Measurements from ENCODE around the gene NKRF.

GRCh38 chrX:119589810-119590209 is 16.4 kb downstream of the NKRF start:
- no peak for TF ChIP-seq POLR2A (IDR thresholded peaks at IDR 0.05)
- TF ChIP-seq POLR2AphosphoS5 (IDR thresholded peaks at IDR 0.05) = no peak
- TF ChIP-seq, protein P1, sequence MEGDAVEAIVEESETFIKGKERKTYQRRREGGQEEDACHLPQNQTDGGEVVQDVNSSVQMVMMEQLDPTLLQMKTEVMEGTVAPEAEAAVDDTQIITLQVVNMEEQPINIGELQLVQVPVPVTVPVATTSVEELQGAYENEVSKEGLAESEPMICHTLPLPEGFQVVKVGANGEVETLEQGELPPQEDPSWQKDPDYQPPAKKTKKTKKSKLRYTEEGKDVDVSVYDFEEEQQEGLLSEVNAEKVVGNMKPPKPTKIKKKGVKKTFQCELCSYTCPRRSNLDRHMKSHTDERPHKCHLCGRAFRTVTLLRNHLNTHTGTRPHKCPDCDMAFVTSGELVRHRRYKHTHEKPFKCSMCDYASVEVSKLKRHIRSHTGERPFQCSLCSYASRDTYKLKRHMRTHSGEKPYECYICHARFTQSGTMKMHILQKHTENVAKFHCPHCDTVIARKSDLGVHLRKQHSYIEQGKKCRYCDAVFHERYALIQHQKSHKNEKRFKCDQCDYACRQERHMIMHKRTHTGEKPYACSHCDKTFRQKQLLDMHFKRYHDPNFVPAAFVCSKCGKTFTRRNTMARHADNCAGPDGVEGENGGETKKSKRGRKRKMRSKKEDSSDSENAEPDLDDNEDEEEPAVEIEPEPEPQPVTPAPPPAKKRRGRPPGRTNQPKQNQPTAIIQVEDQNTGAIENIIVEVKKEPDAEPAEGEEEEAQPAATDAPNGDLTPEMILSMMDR (IDR thresholded peaks at IDR 0.05) = no peak
- TF ChIP-seq EP300 (IDR thresholded peaks at IDR 0.05) = no peak
